NCI-H2227 (cell line): ENCODE measurements around the gene SLC35F5.
"Not testable (repeated sequence)": the region's sequence is repeated elsewhere in the genome, so short reads cannot be mapped to it uniquely, and the experiment has no call there.

Experiments
- DNase-seq: peaks from one replicate; lab custom pipeline; 2025; ENCODE audit not compliant: unreplicated experiment; lab: John Stamatoyannopoulos, UW

SLC35F5 gene

GRCh38 chr2:113755835-113756354 lies 547 bp downstream of the SLC35F5 start:
- peak; percentile 59 for DNase-seq

GRCh38 chr2:113755035-113755834 lies 1.2 kb downstream of the SLC35F5 start:
- DNase-seq = peak; percentile 41

- DNase-seq = no peak
Observed at GRCh38 chr2:113754160-113754559, 2.3 kb downstream of the SLC35F5 start.

GRCh38 chr2:113750385-113750784 lies 6.1 kb downstream of the SLC35F5 start:
- no peak for DNase-seq

- DNase-seq = no peak
Observed at GRCh38 chr2:113741091-113741490, 15.4 kb downstream of the SLC35F5 start.

DNA sequence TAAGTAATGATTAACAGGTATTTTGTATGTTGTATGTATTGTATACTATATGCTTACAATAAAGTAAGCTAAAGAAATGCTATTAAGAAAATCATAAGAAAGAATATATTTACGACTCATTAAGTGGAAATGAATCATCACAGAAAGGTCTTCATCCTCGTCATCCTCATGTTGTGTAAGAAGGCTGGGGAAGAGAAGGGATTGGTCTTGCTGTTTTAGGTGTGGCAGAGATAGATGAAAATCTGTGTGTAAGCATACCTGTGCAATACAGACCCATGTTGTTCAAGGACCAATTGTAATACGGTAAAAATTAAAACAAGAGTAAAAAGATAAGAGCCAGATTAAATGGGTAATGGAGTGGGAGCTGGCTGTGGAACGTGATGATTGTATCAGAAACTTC lies 16.6 kb downstream of the SLC35F5 start:
- DNase-seq = no peak

DNA sequence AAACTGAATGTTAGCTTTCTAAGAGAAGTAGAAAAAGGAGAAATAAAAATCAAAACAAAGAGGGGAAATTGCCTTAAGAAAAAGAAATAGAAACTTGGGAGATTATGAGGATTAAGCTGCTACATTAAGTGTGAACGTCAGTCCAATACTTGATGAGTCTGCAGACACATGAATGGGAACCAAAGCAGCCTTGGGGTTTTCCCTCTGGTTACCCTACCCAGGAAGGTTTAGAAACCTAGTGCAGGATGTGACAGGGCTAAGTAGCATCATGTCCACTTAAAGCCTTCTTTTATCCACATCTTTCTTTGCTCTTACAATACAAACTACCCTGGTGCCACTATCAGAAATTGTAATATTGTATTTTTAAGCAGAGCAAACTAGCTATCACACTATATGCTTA lies 22.3 kb downstream of the SLC35F5 start:
- no peak for DNase-seq

- no peak for DNase-seq
Observed at GRCh38 chr2:113724010-113724409, 32.4 kb downstream of the SLC35F5 start.

GRCh38 chr2:113723411-113723810 lies 33.0 kb downstream of the SLC35F5 start:
- no peak for DNase-seq

DNA sequence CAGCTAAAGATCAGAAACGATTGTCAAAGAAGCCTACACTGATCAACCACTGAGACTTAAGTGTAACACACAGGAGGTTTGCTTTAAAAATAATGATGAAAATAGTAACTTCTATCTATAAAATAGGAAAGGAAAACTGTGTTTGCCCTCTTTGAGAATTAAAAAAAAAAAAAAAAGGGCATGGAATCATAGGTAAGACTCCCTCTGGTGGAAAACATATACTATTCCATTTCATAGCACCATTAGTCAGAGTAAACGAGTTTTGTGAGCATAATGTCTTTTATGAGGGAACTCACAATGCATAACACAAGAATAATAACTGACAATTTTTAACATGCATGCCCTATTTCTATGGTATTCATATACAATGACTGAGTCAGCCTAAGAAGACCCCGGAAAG lies 36.3 kb downstream of the SLC35F5 start:
- DNase-seq = peak; percentile 25

DNA sequence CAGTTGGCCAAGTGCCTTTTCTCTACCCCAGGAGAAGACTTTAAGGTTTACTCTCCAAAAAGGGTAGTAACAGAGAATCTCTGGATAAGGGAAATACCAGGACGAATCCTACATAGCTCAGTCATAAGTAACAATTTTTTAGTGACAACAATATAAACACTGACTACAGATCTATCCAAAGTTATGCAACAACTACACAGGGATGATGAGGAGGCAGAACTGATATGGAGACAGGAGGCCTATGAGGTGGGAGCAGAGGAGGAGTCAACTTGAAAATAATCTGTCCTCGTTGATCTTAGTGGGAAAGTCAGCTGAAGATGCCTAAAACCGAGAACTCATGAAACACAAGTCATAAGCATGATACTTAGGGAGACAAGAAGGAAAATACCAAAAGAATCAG lies 40.2 kb downstream of the SLC35F5 start:
- no peak for DNase-seq

DNA sequence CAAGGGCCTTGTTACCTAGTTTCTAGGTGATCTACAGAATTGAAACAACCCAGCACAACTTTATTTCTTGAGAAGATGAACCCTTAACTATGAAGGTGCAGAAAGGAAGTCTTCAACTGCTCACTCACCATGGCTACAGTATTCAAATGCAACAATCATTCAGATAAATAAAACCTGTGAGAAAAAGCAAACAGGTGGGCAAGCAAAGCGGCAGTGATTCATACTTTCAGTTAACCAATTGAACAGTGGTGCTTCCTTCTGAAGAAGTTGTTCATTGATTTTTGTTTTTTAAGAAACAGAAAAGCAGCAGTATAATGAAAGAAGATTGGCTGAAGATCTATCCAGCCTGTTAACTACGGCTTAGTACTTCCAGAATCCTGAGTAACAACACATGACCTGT lies 43.5 kb downstream of the SLC35F5 start:
- DNase-seq = no peak

DNA sequence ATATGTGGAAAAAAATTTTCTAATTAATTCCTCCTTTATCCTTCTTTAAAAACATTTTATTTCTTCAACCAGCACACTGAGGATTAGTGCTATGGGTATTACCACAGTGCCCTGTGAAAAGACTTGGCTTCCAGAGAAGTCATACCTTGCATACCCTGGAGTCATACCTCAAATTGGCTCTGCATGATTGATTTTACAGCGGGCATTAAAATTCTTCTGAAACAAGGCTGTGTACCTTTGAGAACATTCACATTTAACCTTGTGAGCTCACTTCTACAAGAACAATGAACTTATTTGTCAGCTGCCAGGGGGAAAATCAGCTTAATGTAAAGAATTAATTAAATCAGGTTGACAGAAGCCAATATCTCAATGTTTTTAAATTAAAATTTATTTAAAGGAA lies 44.6 kb downstream of the SLC35F5 start:
- DNase-seq = no peak

GRCh38 chr2:113709022-113709421 lies 47.4 kb downstream of the SLC35F5 start:
- no peak for DNase-seq

GRCh38 chr2:113707106-113707505 lies 49.3 kb downstream of the SLC35F5 start:
- no peak for DNase-seq

GRCh38 chr2:113705982-113706523 lies 50.4 kb downstream of the SLC35F5 start:
- no peak for DNase-seq

DNA sequence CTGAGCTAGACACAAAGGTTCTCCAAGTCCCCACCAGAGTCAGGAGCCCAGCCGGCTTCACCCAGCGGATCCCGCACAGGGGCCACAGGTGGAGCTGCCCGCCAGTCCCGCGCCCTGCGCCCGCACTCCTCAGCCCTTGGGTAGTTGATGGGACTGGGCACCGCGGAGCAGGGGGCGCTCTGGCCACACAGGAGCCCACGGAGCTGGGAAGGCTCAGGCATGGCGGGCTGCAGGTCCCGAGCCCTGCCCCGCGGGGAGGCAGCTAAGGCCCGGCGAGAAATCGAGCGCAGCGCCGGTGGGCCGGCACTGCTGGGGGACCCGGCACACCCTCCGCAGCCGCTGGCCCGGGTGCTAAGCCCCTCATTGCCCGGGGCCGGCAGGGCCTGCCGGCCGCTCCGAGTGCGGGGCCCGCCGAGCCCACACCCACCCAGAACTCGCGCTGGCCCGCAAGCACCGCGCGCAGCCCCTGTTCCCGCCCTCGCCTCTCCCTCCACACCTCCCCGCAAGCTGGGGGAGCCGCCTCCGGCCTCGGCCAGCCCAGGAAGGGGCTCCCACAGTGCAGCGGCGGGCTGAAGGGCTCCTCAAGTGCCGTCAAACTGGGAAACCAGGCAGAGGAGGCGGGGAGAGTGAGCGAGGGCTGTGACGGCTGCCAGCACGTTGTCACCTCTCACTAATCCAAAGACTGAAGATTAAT lies 52.0 kb downstream of the SLC35F5 start:
- DNase-seq = not testable (repeated sequence)

DNA sequence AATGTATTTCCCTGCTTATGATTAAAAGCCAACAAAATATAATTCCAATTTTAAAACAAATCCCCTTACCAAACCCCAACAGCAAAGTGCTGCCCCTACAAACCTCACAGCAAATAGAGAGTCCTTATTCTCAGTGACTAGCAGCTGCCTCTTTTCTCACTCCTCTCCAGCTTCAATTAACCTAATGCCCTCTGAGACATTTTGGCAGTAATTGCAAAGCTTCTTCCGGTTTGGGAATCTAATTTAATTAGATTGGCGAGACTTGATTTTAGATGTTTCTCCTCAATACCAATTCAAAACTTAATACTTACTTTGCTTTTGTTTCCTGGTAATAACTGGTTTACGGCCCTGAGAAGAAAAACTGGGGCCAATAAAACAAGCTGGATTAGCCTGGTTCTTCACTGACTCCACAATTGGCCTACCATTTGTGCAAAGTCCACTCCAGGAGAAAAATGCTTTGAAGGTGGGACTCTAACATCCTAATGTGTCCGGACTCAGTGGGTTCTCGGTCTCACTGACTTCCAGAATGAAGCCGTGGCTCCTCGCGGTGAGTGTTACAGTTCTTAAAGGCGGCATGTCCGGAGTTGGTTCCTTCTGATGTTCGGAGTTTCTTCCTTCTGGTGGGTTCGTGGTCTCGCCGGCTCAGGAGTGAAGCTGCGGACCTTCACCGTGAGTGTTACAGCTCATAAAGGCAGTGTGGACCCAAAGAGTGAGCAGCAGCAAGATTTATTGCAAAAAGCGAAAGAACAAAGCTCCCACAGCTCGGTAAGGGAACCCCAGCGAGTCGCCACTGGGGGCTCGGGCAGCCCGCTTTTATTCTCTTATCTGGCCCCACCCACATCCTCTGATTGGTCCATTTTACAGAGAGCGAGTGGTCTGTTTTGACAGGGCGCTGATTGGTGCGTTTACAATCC lies 52.8 kb downstream of the SLC35F5 start:
- no peak for DNase-seq

DNA sequence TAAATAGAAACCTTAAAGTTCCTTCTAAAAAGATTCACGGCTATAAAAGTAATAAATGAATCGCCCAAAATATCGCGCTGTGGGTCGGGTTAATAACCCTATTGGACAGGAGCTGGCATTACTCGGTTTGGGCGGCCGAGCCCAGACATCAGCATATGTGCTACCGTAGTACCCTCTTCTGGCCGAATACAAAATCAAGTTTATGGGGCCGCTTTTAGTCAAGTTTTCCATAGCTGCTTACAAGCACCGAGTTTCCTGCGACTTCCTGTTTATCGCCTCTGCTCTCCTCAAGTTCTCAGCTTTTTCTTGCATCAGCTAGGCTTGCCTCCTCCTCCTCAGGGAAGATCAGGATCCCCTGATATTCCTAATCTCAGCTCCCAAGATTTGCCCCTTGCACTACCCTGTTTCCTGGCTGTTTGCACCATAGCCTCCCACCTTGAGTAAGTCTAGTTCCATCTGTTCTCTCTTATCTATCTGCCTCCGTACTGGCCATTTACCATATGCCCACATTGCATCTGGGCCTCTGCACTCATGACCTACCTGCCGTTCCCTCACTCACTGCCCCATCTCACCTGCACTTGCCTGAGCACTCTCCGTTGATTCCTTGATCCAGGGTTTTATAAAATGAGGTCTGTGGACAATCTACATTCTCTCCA lies 56.1 kb downstream of the SLC35F5 start:
- no peak for DNase-seq

DNA sequence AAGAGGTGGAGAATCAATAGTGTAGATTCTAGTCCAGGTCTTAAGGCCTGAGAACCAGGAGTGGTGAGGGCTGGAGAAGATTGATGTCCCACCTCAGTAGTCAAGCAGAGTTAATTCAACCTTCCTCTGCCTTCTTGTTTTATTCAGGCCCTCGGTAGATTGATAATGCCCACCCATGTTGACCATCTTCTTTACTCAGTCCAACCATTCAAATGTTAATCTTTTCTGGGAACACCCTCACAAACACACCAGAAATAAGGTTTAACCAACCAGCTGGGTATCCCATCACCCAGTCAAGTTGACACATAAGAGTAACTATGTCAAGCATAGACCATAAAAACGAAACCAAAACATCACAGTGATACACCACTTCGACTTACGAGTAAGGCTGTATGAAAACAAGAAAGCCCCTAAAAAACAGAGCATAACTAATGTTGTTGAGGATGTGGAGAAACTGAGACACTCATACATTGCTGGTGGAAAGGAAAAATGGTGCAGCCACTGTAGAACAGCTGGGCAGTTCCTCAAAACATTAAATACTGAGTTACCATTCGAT lies 57.5 kb downstream of the SLC35F5 start:
- DNase-seq = no peak
